Peyer's patch (tissue), 4 donors: ENCODE results near the gene ADAMTS15. TPM values are rescaled to one million over a fixed set of nuclear protein-coding genes. Genes with fewer than 3 reads are reported as not detected.

ENCODE experiments used
- DNase-seq, 3 donors: peaks; one replicate each; pipeline ENCODE4 v3.0.0-alpha.2; 2017 to 2019
- H3K27ac ChIP-seq, 4 donors: fragments of 200-600 bp; sonication (generic); one replicate each; pipeline ENCODE4 v1.5.1; 2016 to 2019
- H3K27me3 ChIP-seq, 2 donors: fragments of 200-600 bp; sonication (generic); one replicate each; pipeline ENCODE4 v1.5.1; 2019
- H3K36me3 ChIP-seq, 3 donors: fragments of 200-600 bp; sonication (generic); one replicate each; pipeline ENCODE4 v1.5.1; 2016 to 2019
- H3K4me1 ChIP-seq, 4 donors: fragments of 200-600 bp; sonication (generic); one replicate each; pipeline ENCODE4 v1.5.1; 2016 to 2019
- H3K4me3 ChIP-seq, 4 donors: fragments of 200-600 bp; sonication (generic); 1 replicate in 3 of 4; 2 replicates in 1 of 4; pipeline ENCODE4 v1.5.1; 2016 to 2019; ENCODE audit warnings: mild to moderate bottlenecking in 1 of 4
- H3K9me3 ChIP-seq, 4 donors: fragments of 200-600 bp; sonication (generic); one replicate each; pipeline ENCODE4 v1.5.1; 2016 to 2019; ENCODE audit warnings: mild to moderate bottlenecking in 1 of 4
- POLR2A ChIP-seq, 2 donors: fragments of 450-650 bp; IDR thresholded peaks; one replicate each; pipeline ENCODE4 v1.5.1; 2017; ENCODE audit warnings: antibody characterized with exemption in 2 of 2, mild to moderate bottlenecking in 2 of 2, moderate library complexity in 2 of 2
- total RNA-seq, 4 donors: library from RNA; depleted of rRNA; stranded (reverse); fragments of >200 nt; gene quantifications; one replicate each; pipeline ENCODE4 v1.1.0, GENCODE V29; 2016
- TF ChIP-seq, protein P1 (sequence below), 6 experiments: fragments of 450-650 bp in 4 of 6; fragments of 200-600 bp in 2 of 6; sonication (generic) in 1 of 6; IDR thresholded peaks; one replicate each; pipeline ENCODE4 v1.5.1; 2017 to 2019; ENCODE audit warnings: antibody characterized with exemption in 6 of 6, mild to moderate bottlenecking in 3 of 6, moderate library complexity in 1 of 6

ADAMTS15 gene
- total RNA-seq, 4 donors from 2014 or later: 0.53 to 5.8 (median 2.6) TPM

DNA sequence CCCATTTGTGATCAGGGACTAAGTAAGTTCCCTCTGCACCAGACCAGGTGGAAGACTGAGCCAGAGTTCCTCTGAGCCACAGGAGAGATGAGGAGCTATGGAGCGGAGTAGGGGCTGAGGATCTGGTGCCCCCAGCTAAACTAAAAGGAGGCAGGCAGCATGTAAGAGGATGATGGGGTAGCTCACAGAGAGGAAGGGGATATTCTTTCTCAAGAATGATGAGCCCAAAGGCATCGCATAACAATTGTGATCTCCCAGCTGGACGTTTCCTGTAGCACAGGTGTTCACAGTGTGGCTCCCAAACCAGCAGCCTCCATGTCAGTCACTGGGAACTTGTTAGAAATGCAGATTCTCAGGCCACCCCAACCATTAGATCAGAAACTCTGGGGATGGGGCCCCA is 44.5 kb upstream of the ADAMTS15 start:
- H3K4me3 ChIP-seq: no peak overlapping the region
- no peaks in the 10 kb centered on the region for H3K36me3 ChIP-seq
- no peak for TF ChIP-seq POLR2A (IDR thresholded peaks at IDR 0.05)
- TF ChIP-seq, protein P1, sequence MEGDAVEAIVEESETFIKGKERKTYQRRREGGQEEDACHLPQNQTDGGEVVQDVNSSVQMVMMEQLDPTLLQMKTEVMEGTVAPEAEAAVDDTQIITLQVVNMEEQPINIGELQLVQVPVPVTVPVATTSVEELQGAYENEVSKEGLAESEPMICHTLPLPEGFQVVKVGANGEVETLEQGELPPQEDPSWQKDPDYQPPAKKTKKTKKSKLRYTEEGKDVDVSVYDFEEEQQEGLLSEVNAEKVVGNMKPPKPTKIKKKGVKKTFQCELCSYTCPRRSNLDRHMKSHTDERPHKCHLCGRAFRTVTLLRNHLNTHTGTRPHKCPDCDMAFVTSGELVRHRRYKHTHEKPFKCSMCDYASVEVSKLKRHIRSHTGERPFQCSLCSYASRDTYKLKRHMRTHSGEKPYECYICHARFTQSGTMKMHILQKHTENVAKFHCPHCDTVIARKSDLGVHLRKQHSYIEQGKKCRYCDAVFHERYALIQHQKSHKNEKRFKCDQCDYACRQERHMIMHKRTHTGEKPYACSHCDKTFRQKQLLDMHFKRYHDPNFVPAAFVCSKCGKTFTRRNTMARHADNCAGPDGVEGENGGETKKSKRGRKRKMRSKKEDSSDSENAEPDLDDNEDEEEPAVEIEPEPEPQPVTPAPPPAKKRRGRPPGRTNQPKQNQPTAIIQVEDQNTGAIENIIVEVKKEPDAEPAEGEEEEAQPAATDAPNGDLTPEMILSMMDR (IDR thresholded peaks at IDR 0.05): no peak
- no peak for DNase-seq
- no peaks in the 10 kb centered on the region for H3K9me3 ChIP-seq
- peak overlapping the region in 3 of 4 donors; percentile 3 to 73 (median 47) for H3K27ac ChIP-seq
- H3K4me1 ChIP-seq: peaks cover 0 to 4% (median 0%) of the 10 kb centered on the region in 4 donors
- no peaks in the 10 kb centered on the region for H3K27me3 ChIP-seq

DNA sequence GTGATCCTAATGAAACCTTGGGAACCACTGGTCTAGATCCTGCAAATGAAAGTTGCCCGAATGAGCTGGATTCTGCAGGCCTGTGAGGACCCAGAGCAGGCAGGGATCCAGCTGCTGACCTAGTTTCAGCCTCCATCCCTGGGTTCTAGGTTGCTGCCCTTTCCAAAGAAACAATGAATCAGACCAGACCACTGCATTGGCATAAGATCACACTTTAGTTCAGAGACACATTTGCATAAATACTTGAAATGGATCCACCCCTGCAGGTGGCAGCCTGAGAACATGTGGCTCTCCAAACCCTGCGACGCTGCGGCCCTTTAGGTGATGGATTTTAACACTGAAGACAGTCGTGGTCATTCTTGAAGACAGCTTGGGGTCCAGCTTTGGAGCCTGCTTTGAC is 43.7 kb upstream of the ADAMTS15 start:
- Histone ChIP-seq H3K36me3 (no peaks in the 10 kb centered on the region), H3K4me1 (peaks cover 0 to 4% (median 0%) of the 10 kb centered on the region in 4 donors), H3K9me3 (no peaks in the 10 kb centered on the region), H3K4me3 (no peak overlapping the region), H3K27me3 (no peaks in the 10 kb centered on the region), H3K27ac (no peak overlapping the region)
- TF ChIP-seq POLR2A (IDR thresholded peaks at IDR 0.05): no peak
- TF ChIP-seq, protein P1 (IDR thresholded peaks at IDR 0.05): no peak
- no peak for DNase-seq

DNA sequence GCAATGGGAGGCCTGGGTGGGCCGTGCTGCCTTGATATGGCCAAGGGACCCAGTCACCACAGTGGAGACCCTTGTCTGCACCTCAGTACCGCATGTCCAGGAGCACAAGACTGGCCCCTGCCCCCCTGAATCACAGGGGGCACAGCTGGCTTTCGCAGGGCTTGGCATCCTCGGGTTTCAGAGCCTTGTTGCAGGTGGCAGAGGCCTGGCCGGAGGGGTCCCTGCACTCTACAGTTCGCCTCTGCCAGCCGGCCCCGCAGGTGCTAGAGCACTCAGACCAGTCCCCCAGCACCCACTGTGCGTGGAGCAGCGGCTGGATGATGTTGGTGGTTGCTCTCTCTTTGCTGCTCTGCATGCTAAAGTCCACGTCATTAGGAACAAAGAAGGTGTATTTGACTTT is 43.0 kb upstream of the ADAMTS15 start:
- Histone ChIP-seq H3K4me1 (peaks cover 0 to 4% (median 0%) of the 10 kb centered on the region in 4 donors), H3K27ac (no peak overlapping the region), H3K27me3 (no peaks in the 10 kb centered on the region), H3K9me3 (no peaks in the 10 kb centered on the region), H3K4me3 (no peak overlapping the region), H3K36me3 (no peaks in the 10 kb centered on the region)
- TF ChIP-seq, protein P1 (IDR thresholded peaks at IDR 0.05): no peak
- TF ChIP-seq POLR2A (IDR thresholded peaks at IDR 0.05): no peak
- DNase-seq: no peak

DNA sequence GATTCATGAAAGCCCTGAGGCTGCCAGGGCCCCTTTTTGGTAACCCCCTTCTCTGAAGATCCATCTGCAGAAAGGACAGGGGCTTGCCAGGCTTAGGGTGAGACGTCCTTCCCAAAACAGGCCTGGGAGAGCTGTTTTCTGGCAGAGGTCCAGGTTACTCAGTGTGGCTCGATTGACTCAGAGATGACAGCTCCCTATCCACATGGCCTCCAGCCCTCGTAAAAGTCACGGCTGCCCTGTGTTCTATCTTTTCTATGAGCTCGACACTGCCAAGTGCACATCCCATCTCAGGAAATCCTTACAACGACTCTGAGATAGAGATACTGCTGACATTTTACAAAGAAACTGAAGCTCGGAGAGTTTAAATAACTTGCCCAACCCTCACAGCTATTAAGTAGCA is 40.5 kb upstream of the ADAMTS15 start:
- Histone ChIP-seq H3K4me3 (no peak overlapping the region), H3K36me3 (no peaks in the 10 kb centered on the region), H3K4me1 (no peaks in the 10 kb centered on the region), H3K27ac (peak overlapping the region in 1 of 4 donors; percentile 4), H3K27me3 (no peaks in the 10 kb centered on the region), H3K9me3 (no peaks in the 10 kb centered on the region)
- TF ChIP-seq POLR2A (IDR thresholded peaks at IDR 0.05): no peak
- TF ChIP-seq, protein P1 (IDR thresholded peaks at IDR 0.05): no peak
- no peak for DNase-seq

DNA sequence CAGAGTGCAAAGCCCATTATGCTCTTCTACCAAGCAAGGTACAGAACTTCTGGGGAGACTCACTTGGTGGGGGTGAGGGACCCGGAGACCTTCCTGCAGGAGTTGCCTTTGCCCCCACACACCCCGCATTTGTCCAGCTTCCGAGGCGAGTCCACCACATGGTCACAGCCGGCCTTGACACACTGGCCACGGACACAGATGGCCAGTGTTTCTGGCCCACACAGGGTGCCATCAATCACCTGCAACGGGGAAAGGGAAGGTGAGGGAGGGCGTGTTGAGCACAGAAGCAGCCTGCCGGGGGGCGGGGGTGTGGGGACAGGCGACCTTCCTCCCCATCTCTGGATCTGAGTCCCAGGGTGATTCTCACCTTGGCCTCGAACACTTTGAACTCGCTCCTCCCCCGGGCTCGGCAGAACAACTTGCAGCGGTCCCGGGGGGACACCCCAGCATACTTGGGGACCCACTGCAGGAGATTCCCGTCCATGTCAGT is 40.0 kb upstream of the ADAMTS15 start:
- H3K27me3 ChIP-seq: no peaks in the 10 kb centered on the region
- H3K4me3 ChIP-seq: no peak overlapping the region
- no peak for TF ChIP-seq POLR2A (IDR thresholded peaks at IDR 0.05)
- TF ChIP-seq, protein P1 (IDR thresholded peaks at IDR 0.05): no peak
- no peak for DNase-seq
- peak overlapping the region in 1 of 4 donors; percentile 4 for H3K27ac ChIP-seq
- H3K36me3 ChIP-seq: no peaks in the 10 kb centered on the region
- no peaks in the 10 kb centered on the region for H3K4me1 ChIP-seq
- H3K9me3 ChIP-seq: no peaks in the 10 kb centered on the region

DNA sequence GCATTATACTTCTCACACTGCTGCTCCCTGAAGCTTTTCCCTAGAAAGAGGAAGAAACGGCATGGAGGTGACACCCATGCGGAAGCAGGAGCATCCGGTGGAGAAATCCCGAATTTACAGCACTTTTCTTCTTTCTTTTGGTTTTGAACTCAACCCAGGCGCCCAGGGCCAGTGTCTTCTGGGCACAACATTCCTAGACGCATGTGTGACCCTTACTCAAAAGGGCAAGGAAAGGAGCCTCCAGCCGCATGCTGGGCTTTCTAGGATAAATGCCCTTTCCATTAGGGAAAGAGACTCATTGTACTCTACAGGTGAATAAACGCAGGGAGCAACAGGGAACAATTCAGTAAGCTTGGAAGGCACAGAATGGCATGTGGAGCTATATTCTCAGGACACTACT is 39.5 kb upstream of the ADAMTS15 start:
- no peaks in the 10 kb centered on the region for H3K4me1 ChIP-seq
- H3K9me3 ChIP-seq: no peaks in the 10 kb centered on the region
- TF ChIP-seq, protein P1 (IDR thresholded peaks at IDR 0.05): no peak
- no peak for TF ChIP-seq POLR2A (IDR thresholded peaks at IDR 0.05)
- no peaks in the 10 kb centered on the region for H3K36me3 ChIP-seq
- H3K27me3 ChIP-seq: no peaks in the 10 kb centered on the region
- no peak overlapping the region for H3K4me3 ChIP-seq
- no peak for DNase-seq
- H3K27ac ChIP-seq: no peak overlapping the region
